ENCODE results near the gene FER.
"Not testable (repeated sequence)": the region's sequence is repeated elsewhere in the genome, so short reads cannot be mapped to it uniquely, and the experiment has no call there.

The FER gene

DNA sequence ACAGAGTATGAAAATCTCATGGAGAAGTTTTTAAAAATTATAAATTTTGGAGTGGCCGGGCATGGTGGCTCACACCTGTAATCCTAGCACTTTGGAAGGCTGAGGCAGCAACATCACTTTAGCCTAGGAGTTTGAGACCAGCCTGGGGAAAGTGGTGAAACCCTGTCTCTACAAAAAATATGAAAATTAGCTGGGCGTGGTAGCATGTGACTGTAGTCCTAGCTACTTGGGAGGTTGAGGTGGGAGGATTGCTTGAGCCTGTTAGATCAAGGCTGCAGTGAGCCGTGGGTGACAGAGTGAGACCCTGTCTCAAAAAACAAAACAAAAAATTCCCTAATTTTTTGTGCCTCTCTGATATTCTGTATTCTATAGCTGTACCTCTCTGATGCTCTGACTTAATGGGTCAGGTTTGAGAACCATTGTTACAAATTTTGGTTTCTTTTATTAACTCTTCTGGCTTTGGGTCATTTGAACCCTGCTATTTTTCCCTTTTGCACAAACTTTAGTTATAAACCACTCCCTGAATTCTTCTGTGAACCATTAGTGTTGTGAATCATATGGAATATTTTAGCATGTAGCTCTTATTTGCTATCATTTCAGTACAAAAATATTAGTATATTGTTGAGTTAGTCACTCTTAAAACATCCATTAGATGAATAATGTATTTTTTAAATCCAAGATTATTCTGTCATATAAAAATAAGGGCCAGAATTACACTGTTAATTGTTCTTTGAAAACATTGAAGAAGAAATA is 51.0 kb downstream of the FER start:
- peak; percentile 8 for DNase-seq (ENCODE audit: low spot score)

DNA sequence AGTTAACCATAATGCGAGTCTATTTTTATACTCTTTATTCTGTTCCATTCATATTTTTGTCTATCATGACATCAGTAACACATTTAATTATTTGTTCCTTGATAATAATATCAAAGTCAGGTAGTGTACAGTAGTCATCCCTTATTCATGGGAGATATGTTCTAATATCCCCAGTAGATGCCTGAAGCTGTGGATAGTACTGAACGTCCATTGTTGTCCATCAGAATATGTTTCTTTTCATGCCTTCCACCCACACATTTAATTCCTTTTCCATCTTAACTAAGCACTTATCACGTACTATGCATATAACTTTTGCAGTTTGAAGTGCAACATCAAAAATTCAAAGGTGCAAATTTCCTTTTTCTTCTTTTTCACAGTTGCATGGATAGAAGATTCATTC is 53.6 kb downstream of the FER start:
- DNase-seq (ENCODE audit: low spot score) = no peak

DNA sequence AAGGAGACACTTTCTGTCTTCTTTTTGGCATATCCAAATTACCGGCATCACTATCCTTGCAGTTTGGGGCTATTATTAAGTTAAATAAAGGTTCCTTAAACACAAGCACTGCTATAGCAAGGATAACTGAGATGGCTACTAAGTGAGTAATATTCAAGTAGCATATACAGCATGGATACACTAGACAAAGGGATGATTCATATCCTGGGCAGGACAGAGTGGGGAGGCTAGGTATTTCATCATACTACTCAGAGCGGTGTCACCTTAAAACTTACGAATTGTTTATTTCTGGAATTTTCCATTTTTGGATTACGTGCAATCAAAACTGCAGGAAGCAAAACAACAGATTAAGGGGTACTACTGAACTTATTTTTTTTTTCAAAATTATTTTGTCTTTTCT is 54.1 kb downstream of the FER start:
- peak; percentile 38 for DNase-seq (ENCODE audit: low spot score)

GRCh38 chr5:108810717-108811116 is 63.0 kb downstream of the FER start:
- no peak for DNase-seq (ENCODE audit: low spot score)

DNA sequence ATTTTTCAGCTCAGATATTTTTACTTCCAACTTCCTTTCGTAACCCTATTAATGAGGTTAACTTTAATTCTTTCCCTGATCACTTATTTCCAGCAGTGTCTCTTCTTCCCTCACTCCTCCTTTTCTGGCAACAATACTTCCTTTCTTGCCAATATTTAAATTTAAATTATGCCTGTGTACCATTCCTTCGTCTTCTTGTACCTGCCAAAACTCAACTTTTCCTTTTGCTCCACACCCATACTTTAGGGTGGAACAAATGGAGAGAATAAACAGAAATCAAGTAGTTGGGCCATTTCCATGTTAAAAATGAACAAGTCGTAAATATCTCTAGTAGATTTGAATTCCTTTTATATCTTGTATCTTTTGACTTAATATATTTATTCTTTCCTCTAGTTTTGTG is 66.0 kb downstream of the FER start:
- DNase-seq (ENCODE audit: low spot score) = no peak

- no peak for DNase-seq (ENCODE audit: low spot score)
Observed at GRCh38 chr5:108814551-108814950, 66.9 kb downstream of the FER start.

GRCh38 chr5:108818613-108819272 is 71.0 kb downstream of the FER start:
- peak; percentile 51 for DNase-seq (ENCODE audit: low spot score)

DNA sequence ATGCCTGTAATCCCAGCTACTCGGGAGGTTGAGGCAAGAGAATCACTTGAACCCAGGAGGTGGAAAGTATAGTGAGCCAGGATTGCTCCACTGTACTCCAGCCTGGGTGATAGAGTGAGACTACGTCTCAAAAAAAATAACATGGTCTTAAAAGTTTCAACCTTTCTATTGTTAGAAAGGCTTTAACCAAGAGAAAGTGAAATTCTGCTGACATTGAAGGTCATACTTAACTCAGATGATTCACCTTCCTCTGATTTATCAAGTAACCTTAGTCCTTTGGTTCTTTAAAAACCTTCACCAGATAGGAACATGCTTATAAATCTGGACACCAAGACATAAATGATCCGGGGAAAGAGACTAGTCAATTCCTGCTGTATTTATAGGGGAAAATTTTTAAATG is 73.3 kb downstream of the FER start:
- DNase-seq (ENCODE audit: low spot score) = no peak

- DNase-seq (ENCODE audit: low spot score) = no peak
Observed at GRCh38 chr5:108822211-108822947, 74.7 kb downstream of the FER start.

GRCh38 chr5:108827131-108827530 is 79.4 kb downstream of the FER start:
- no peak for DNase-seq (ENCODE audit: low spot score)

DNA sequence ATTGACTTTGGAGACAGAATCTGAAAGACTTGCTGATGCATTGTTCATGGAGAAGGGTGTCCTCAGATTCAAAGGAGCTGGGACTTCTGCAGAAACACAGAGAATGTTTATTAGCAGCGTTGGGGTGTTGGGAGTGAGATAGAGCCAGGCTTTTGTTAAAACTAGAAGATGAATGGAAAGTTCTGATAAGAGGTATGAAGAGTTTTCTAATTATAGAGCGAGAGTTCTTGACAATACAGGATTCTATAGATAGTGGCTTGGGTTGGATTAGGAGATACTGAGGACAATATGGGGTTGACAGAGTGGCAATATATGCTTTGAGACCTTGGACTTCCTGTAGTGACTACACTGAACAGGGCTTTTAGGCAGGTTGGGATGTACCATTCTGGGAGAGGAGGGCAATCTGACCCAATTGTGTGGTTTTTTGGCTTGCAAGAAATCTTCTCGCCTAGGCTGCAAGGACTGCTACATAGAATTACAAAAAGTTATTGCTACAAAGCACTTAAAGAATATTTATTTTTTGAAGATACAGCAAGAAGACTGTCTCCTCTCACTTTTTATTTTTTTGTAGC is 83.1 kb downstream of the FER start:
- no peak for DNase-seq (ENCODE audit: low spot score)

- DNase-seq (ENCODE audit: low spot score) = no peak
Observed at GRCh38 chr5:108836492-108836891, 88.8 kb downstream of the FER start.

DNA sequence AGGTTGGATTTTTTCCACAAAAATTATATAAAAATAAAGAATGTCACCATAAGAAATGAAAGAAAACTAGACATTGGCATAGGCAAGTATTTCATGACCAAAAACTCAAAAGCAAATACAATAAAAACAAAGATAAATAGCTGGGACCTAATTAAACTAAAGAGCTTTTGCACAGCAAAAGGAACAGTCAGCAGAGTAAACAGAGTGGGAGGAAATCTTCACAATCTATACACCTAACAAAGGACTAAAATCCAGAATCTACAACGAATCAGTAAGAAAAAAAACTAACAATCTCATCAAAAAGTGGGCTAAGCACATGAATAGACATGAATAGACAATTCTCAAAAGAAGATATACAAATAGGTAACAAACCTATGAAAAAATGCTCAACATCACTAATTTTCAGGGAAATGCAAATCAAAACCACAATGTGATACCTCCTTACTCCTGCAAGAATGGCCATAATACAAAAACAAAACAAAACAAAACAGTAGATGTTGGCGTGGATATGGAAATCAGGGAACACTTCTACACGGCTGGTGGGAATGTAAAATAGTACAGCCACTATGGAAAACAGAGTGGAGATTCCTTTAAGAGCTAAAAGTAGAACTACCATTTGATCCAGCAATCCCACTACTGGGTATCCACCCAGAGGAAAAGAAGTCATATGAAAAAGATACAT is 94.7 kb downstream of the FER start:
- DNase-seq (ENCODE audit: low spot score) = not testable (repeated sequence)

DNA sequence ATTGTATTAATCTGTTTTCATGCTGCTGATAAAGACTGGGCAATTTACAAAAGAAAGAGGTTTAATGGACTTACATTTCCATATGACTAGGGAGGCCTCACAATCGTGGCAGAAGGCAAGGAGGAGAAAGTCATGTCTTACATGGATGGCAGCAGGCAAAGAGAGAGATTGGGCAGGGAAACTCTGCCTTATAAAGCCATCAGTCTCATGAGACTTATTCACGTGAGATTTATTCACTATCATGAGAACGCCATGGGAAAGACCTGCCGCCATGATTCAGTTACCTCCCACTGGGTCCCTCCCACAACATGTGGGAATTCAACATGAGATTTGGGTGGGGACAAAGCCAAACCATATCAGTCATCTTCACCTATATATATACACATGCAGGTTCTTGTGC is 103.4 kb downstream of the FER start:
- DNase-seq (ENCODE audit: low spot score) = not testable (repeated sequence)

DNA sequence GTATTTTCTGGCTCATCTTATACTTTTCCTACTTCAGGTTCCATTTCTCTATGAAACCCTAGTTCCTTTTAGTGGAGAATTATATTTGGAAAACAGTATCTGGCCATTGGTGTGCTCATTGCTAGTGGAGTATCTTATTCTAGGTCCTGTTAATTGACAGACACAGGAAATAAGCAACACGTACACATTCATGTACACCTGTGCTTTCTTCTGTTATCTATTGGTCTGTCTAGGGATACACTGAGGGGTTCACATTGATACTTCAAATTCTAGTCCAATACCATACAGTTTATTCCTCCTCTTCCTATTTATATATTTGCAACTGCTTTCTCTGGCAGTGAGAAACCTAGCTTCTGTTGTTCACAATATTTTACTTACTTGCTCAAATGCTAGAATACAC is 110.2 kb downstream of the FER start:
- no peak for DNase-seq (ENCODE audit: low spot score)

- DNase-seq (ENCODE audit: low spot score) = peak; percentile 4
Observed at GRCh38 chr5:108858959-108859358, 111.3 kb downstream of the FER start.

DNA sequence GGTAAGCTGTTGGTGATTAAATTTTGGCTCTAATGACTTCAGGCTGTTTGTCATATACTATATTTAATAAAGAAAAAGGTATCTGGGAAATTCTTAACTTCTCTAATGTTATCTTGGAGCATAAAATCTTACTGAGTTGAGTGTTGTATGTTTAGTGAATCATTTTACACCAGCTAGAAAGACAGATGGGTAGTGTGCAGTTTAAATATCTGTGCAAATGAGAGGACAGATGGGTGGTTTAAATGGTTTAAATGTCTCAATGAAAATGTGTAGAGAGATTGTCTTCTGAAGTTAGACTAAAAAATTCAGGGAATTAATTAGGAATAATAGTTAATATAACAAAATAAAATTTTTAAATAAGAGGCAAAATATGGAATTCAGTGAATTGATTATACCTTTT is 114.5 kb downstream of the FER start:
- no peak for DNase-seq (ENCODE audit: low spot score)

- DNase-seq (ENCODE audit: low spot score) = not testable (repeated sequence)
Observed at GRCh38 chr5:108866097-108866496, 118.4 kb downstream of the FER start.

- DNase-seq (ENCODE audit: low spot score) = no peak
Observed at GRCh38 chr5:108867656-108868055, 120.0 kb downstream of the FER start.

- DNase-seq (ENCODE audit: low spot score) = no peak
Observed at GRCh38 chr5:108869066-108869465, 121.4 kb downstream of the FER start.

- DNase-seq (ENCODE audit: low spot score) = no peak
Observed at GRCh38 chr5:108876451-108876850, 128.8 kb downstream of the FER start.

GRCh38 chr5:108878756-108879155 is 131.1 kb downstream of the FER start:
- DNase-seq (ENCODE audit: low spot score) = no peak

Measured in hepatic stellate cell (primary cell).